Measurements from ENCODE around the gene PCIF1.
"Not testable (repeated sequence)": the region's sequence is repeated elsewhere in the genome, so short reads cannot be mapped to it uniquely, and the experiment has no call there.

PCIF1 gene

GRCh38 chr20:45967551-45968080 is 33.1 kb downstream of the PCIF1 start:
- DNase-seq: no peak

- no peak for DNase-seq
Observed at GRCh38 chr20:45968081-45968671, 33.7 kb downstream of the PCIF1 start.

GRCh38 chr20:45968801-45969711 is 34.6 kb downstream of the PCIF1 start:
- no peak for DNase-seq

- DNase-seq: peak in 1 of 5 experiments; percentile 34
Observed at GRCh38 chr20:45969712-45970634, 35.5 kb downstream of the PCIF1 start.

- peak in 2 of 5 experiments; percentile 17 to 32 for DNase-seq
Observed at GRCh38 chr20:45970646-45971424, 36.4 kb downstream of the PCIF1 start.

- peak in 1 of 5 experiments; percentile 21 for DNase-seq
Observed at GRCh38 chr20:45971425-45971674, 36.9 kb downstream of the PCIF1 start.

- DNase-seq: peak; percentile 88 to 97 (median 92)
Observed at GRCh38 chr20:45971675-45972499, 37.4 kb downstream of the PCIF1 start, which contains the start of gene ZNF335. ZNF335 (minus strand) TSS chr20:45972203; CDS start chr20:45971410, 793 bp downstream.

- no peak for DNase-seq
Observed at GRCh38 chr20:45972500-45973183, 38.2 kb downstream of the PCIF1 start.

- DNase-seq: no peak
Observed at GRCh38 chr20:45974896-45975565, 40.5 kb downstream of the PCIF1 start.

GRCh38 chr20:45975686-45976085 is 41.2 kb downstream of the PCIF1 start:
- DNase-seq: no peak

- no peak for DNase-seq
Observed at GRCh38 chr20:45976086-45976485, 41.6 kb downstream of the PCIF1 start.

GRCh38 chr20:45981261-45981660 is 46.8 kb downstream of the PCIF1 start:
- no peak for DNase-seq

GRCh38 chr20:45983279-45983743 is 48.8 kb downstream of the PCIF1 start:
- DNase-seq: no peak

- DNase-seq: no peak
Observed at GRCh38 chr20:45985573-45985972, 51.1 kb downstream of the PCIF1 start.

GRCh38 chr20:45987108-45987780 is 52.8 kb downstream of the PCIF1 start:
- peak; percentile 54 to 72 (median 64) for DNase-seq

GRCh38 chr20:45988830-45989229 is 54.3 kb downstream of the PCIF1 start:
- not testable (repeated sequence) for DNase-seq

- DNase-seq: no peak
Observed at GRCh38 chr20:45991616-45992015, 57.1 kb downstream of the PCIF1 start.

- peak in 1 of 5 experiments; percentile 54 for DNase-seq
Observed at GRCh38 chr20:45993197-45993951, 58.9 kb downstream of the PCIF1 start.

Data from T-helper 2 cell (primary cell).